ENCODE results near the gene GALNTL6. TPM values are rescaled to one million over a fixed set of nuclear protein-coding genes. Genes with fewer than 3 reads are reported as not detected.

The GALNTL6 gene
- total and polyA plus RNA-seq, 8 donors: 0.15 to 0.87 (median 0.58) TPM; not detected in 3

DNA sequence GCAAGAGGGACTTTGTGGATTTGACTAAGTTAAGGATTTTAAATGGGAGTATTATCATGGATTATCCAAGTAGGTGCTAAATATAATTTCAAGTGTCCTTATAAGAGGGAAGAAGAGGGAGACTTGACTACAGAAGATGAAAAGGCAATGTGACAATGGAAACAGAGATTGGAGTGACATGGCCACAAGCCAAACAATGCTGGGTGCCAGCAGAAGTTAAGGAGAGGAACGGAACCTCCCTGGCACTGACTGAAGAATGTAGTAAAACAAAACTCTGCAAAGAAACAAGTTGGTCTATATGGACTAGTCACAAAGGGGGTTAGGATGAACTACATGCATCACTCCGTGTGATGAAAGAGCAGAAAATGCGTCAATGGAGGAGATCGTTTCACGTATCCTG, 959.6 kb downstream of the GALNTL6 start:
- no peaks in the 10 kb centered on the region for H3K4me1 ChIP-seq
- WGBS, 5 donors: 70 to 82% (median 77%) methylated on average over 5 of the region's 5 CpGs
- DNase-seq: no peak
- no peaks in the 10 kb centered on the region for H3K36me3 ChIP-seq
- no peak overlapping the region for H3K4me3 ChIP-seq
- no peaks in the 10 kb centered on the region for H3K9me3 ChIP-seq
- no peak overlapping the region for H3K27ac ChIP-seq
- intact Hi-C loops (cut with DNase I; ENCODE audit: low total_unique reads): no loop called here
- H3K27me3 ChIP-seq: no peaks in the 10 kb centered on the region
- TF ChIP-seq POLR2A (IDR thresholded peaks at IDR 0.05) (no peak), POLR2AphosphoS5 (IDR thresholded peaks at IDR 0.05) (no peak), EP300 (IDR thresholded peaks at IDR 0.05) (no peak)
- TF ChIP-seq, protein P1, sequence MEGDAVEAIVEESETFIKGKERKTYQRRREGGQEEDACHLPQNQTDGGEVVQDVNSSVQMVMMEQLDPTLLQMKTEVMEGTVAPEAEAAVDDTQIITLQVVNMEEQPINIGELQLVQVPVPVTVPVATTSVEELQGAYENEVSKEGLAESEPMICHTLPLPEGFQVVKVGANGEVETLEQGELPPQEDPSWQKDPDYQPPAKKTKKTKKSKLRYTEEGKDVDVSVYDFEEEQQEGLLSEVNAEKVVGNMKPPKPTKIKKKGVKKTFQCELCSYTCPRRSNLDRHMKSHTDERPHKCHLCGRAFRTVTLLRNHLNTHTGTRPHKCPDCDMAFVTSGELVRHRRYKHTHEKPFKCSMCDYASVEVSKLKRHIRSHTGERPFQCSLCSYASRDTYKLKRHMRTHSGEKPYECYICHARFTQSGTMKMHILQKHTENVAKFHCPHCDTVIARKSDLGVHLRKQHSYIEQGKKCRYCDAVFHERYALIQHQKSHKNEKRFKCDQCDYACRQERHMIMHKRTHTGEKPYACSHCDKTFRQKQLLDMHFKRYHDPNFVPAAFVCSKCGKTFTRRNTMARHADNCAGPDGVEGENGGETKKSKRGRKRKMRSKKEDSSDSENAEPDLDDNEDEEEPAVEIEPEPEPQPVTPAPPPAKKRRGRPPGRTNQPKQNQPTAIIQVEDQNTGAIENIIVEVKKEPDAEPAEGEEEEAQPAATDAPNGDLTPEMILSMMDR (IDR thresholded peaks at IDR 0.05): no peak

DNA sequence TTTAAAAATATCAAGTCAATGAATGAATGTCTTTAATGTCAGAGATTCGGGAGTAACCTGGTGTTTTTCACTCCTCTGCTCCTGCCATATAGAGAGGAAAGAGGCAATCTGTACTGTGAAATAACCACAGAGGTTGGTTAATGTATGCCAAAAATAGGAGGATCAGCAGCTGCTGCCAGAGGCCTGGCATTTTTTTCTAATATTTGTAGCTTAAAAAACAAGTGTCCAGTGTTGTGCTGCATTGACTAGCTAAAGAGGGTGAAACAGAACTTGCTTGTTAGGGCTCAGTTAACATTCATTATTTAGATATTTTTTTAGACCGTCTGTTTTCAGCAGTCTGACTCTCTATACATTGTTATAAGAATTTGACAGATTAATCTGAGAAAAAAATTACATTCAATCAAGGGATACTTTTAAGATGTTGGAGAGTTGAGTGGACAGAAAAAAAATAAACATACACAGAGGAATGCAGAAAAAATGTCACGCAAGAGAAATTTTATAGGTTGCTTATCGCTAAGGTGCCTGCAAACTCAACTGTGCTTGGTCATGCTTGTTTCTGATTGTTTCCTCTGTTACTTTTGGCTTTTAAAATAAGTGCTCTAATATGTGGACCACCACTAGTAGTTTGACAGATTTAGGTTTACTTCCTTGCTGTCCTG, 963.1 kb downstream of the GALNTL6 start:
- H3K36me3 ChIP-seq: no peaks in the 10 kb centered on the region
- no peak overlapping the region for H3K4me3 ChIP-seq
- no peak overlapping the region for H3K27ac ChIP-seq
- TF ChIP-seq EP300 (IDR thresholded peaks at IDR 0.05) (no peak), POLR2A (IDR thresholded peaks at IDR 0.05) (no peak), POLR2AphosphoS5 (IDR thresholded peaks at IDR 0.05) (no peak)
- TF ChIP-seq, protein P1 (IDR thresholded peaks at IDR 0.05): no peak
- no peaks in the 10 kb centered on the region for H3K27me3 ChIP-seq
- intact Hi-C loops (cut with DNase I; ENCODE audit: low total_unique reads): no loop called here
- no peaks in the 10 kb centered on the region for H3K9me3 ChIP-seq
- WGBS, 5 donors: 56 to 77% (median 72%) methylated on average over 4 of the region's 4 CpGs
- no peaks in the 10 kb centered on the region for H3K4me1 ChIP-seq
- DNase-seq: no peak

DNA sequence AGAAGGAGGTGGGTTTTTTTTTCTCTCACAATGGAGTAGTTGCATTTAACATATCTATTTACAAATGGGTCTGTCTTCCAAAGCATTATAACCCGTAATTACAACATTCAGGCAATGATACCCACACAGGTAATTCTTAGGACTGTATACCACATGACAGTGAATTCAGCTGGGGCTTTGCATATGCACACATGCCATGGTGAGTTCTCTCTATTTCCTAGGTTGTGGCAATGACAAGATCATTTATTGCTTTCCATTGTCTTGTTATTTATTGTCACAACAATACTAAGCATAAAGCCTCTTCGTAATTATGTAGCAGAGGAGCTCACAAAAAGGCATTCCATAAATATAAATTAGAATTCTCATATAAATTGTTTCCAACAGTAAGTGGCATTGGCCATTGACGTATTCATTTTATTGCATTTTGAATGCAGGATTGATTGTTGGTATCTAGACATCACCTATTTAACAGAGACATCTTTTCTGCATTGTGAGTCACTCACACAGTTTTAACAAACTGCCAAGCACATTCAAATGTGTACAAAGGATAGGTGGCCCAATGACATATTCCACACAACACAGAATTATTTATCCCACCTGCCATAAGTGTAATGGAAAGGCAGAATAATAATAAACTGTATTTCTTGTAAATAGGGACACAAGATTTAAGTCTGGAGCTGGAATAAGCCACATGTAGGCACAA, 964.7 kb downstream of the GALNTL6 start:
- DNase-seq: no peak
- H3K27me3 ChIP-seq: no peaks in the 10 kb centered on the region
- no peaks in the 10 kb centered on the region for H3K9me3 ChIP-seq
- no peak overlapping the region for H3K27ac ChIP-seq
- TF ChIP-seq EP300 (IDR thresholded peaks at IDR 0.05): no peak
- no peak for TF ChIP-seq POLR2AphosphoS5 (IDR thresholded peaks at IDR 0.05)
- TF ChIP-seq, protein P1 (IDR thresholded peaks at IDR 0.05): no peak
- TF ChIP-seq POLR2A (IDR thresholded peaks at IDR 0.05): no peak
- intact Hi-C loops (cut with DNase I; ENCODE audit: low total_unique reads): no loop called here
- 72 to 90% (median 79%) methylated on average over 3 of the region's 3 CpGs for WGBS, 5 donors
- H3K4me1 ChIP-seq: no peaks in the 10 kb centered on the region
- no peak overlapping the region for H3K4me3 ChIP-seq
- no peaks in the 10 kb centered on the region for H3K36me3 ChIP-seq

DNA sequence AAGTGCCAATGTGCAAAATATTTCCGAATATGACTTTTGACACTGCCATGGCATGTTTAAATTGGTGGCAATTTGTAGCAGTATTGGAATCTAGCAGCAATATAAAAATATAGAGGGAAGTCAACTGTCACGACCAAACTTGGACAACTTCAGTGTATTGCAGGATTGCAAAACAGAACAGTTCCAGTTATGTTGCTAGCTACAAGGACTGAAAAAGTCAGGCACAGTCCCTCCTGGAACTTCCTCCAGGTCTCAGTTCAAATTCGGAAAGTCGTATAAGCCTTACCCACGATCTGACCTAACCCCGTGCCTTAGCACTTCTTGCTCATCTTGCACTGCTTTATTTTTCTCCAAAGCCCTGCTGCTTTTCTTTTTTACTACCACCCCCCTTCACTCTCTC, 965.4 kb downstream of the GALNTL6 start:
- no peak overlapping the region for H3K27ac ChIP-seq
- no peak for DNase-seq
- H3K27me3 ChIP-seq: no peaks in the 10 kb centered on the region
- H3K9me3 ChIP-seq: no peaks in the 10 kb centered on the region
- H3K36me3 ChIP-seq: no peaks in the 10 kb centered on the region
- no peaks in the 10 kb centered on the region for H3K4me1 ChIP-seq
- 56 to 73% (median 71%) methylated on average over 6 of the region's 6 CpGs for WGBS, 5 donors
- intact Hi-C loops (cut with DNase I; ENCODE audit: low total_unique reads): no loop called here
- TF ChIP-seq, protein P1 (IDR thresholded peaks at IDR 0.05): no peak
- no peak for TF ChIP-seq EP300 (IDR thresholded peaks at IDR 0.05)
- TF ChIP-seq POLR2AphosphoS5 (IDR thresholded peaks at IDR 0.05): no peak
- TF ChIP-seq POLR2A (IDR thresholded peaks at IDR 0.05): no peak
- H3K4me3 ChIP-seq: no peak overlapping the region

All from stomach (tissue), 9 donors.